Fibroblast of villous mesenchyme (primary cell): ENCODE data around the gene GPR37L1. TPM values are rescaled to one million over a fixed set of nuclear protein-coding genes. Genes with fewer than 3 reads are reported as not detected.
"Not testable (repeated sequence)": the region's sequence is repeated elsewhere in the genome, so short reads cannot be mapped to it uniquely, and the experiment has no call there.

ENCODE experiments used
- DNase-seq: peaks from one replicate; pipeline ENCODE4 v3.0.0-alpha.2; 2010; ENCODE audit warnings: low read depth
- H3K4me3 ChIP-seq: 2 replicates; pipeline ENCODE4 v1.5.1; 2011; ENCODE audit warnings: low read depth, mild to moderate bottlenecking, low read length
- CTCF ChIP-seq: IDR thresholded peaks from 2 replicates; pipeline ENCODE4 v1.5.1; 2012; ENCODE audit warnings: low read depth, mild to moderate bottlenecking, low read length; ENCODE audit not compliant: insufficient read depth
- total RNA-seq: library from RNA; depleted of rRNA; stranded (reverse); fragments of >200 nt; gene quantifications from 2 replicates; pipeline ENCODE4 v1.2.3, GENCODE V29; 2012

GPR37L1 gene
- total RNA-seq, 1 donor, result under 0.01 TPM

- TF ChIP-seq CTCF, result no peak
- no peak for DNase-seq
- H3K4me3 ChIP-seq, result no peak overlapping the region
Measured at GRCh38 chr1:202170726-202171125, 48.0 kb downstream of the GPR37L1 start.

- TF ChIP-seq CTCF, result no peak
- H3K4me3 ChIP-seq, result no peak overlapping the region
- DNase-seq, result no peak
Measured at GRCh38 chr1:202171292-202172014, 48.7 kb downstream of the GPR37L1 start.

- no peak for DNase-seq
- no peak overlapping the region for H3K4me3 ChIP-seq
- TF ChIP-seq CTCF, result no peak
Measured at GRCh38 chr1:202172015-202172355, 49.3 kb downstream of the GPR37L1 start.

- H3K4me3 ChIP-seq, result no peak overlapping the region
- no peak for TF ChIP-seq CTCF
- no peak for DNase-seq
Measured at GRCh38 chr1:202173993-202174392, 51.3 kb downstream of the GPR37L1 start.

GRCh38 chr1:202176949-202177927 is 54.5 kb downstream of the GPR37L1 start:
- no peak for TF ChIP-seq CTCF
- no peak for DNase-seq
- H3K4me3 ChIP-seq, result no peak overlapping the region

GRCh38 chr1:202179828-202180750 is 57.4 kb downstream of the GPR37L1 start:
- no peak overlapping the region for H3K4me3 ChIP-seq
- no peak for TF ChIP-seq CTCF
- DNase-seq, result no peak

GRCh38 chr1:202180751-202181139 is 58.0 kb downstream of the GPR37L1 start:
- not testable (repeated sequence) for DNase-seq, H3K4me3 ChIP-seq
